ENCODE data around the gene PCCB. TPM values are rescaled to one million over a fixed set of nuclear protein-coding genes. Genes with fewer than 3 reads are reported as not detected.

PCCB gene
- total and polyA plus RNA-seq, 2 donors (not counting 1 experiment from before 2014, with no cell fraction given) = 12.1 to 15.5 TPM

- Histone ChIP-seq H3K4me3 (ENCODE audit: control extremely low read depth in 1 of 5, extremely low read depth in 1 of 5, insufficient read depth in 1 of 5, low read depth in 2 of 5, low read length in 4 of 5) (no peak overlapping the region), H3K79me2 (ENCODE audit: control insufficient read depth, insufficient read depth, low read length) (no peaks in the 10 kb centered on the region), H3K4me1 (ENCODE audit: control insufficient read depth in 2 of 2, insufficient read depth in 2 of 2, low read length in 2 of 2) (no peaks in the 10 kb centered on the region), H4K20me1 (ENCODE audit: control insufficient read depth, insufficient read depth, low read length, poor library complexity, severe bottlenecking) (no peaks in the 10 kb centered on the region), H2AFZ (ENCODE audit: insufficient read depth, low read depth, low read length, poor library complexity, severe bottlenecking) (no peak overlapping the region), H3K27me3 (replicated peaks in 1 of 4; ENCODE audit: control extremely low read depth in 1 of 4, control insufficient read depth in 3 of 4, insufficient read depth in 4 of 4, low read length in 3 of 4) (no peaks in the 10 kb centered on the region), H3K27ac (ENCODE audit: low read length in 2 of 2) (no peak overlapping the region), H3K4me2 (replicated peaks; ENCODE audit: low read depth, low read length, poor library complexity, severe bottlenecking) (no peak overlapping the region), H3K9me3 (ENCODE audit: control extremely low read depth in 1 of 3, control insufficient read depth in 2 of 3, insufficient read depth in 1 of 3, low read length in 2 of 3) (no peaks in the 10 kb centered on the region), H3K36me3 (replicated peaks in 1 of 2; ENCODE audit: control extremely low read depth in 1 of 2, control insufficient read depth in 1 of 2, extremely low read depth in 1 of 2, insufficient read depth in 2 of 2, low read length in 1 of 2) (peaks cover 2 to 40% of the 10 kb centered on the region in 2 experiments), H3K9ac (ENCODE audit: low read length) (no peak overlapping the region)
- no peak overlapping the region for H3K4me3 Mint-ChIP-seq
- no peak for TF ChIP-seq EZH2 (IDR thresholded peaks at IDR 0.05; ENCODE audit: borderline replicate concordance, insufficient read depth, low read depth, low read length, poor library complexity, severe bottlenecking)
- TF ChIP-seq CTCF (IDR thresholded peaks at IDR 0.05) = no peak
- DNase-seq (no peak), ATAC-seq (ENCODE audit: low read depth) (no peak)
- no CpG with 5 or more reads among the region's 1 CpG for WGBS (ENCODE audit: insufficient coverage)
- intact Hi-C loops (cut with micrococcal nuclease) = no loop called here
- CTCF ChIA-PET = interaction anchor here (1.3 to 1.5 kb wide), 4 partner anchors 8 to 664 kb away, joined by 3 to 4 read pairs (median 4); partner anchors contain the start of gene STAG1
- no peaks in the 10 kb centered on the region for H3K4me1 Mint-ChIP-seq
- no peak overlapping the region for H3K27ac Mint-ChIP-seq
- POLR2A ChIA-PET = no interaction called here
- no peaks in the 10 kb centered on the region for H3K9me3 Mint-ChIP-seq (ENCODE audit: insufficient read depth)
- no peaks in the 10 kb centered on the region for H3K27me3 Mint-ChIP-seq
Measured at GRCh38 chr3:136350132-136350531, 100.0 kb downstream of the PCCB start.

- Histone ChIP-seq H2AFZ (ENCODE audit: insufficient read depth, low read depth, low read length, poor library complexity, severe bottlenecking) (no peak overlapping the region), H4K20me1 (ENCODE audit: control insufficient read depth, insufficient read depth, low read length, poor library complexity, severe bottlenecking) (no peaks in the 10 kb centered on the region), H3K36me3 (replicated peaks in 1 of 2; ENCODE audit: control extremely low read depth in 1 of 2, control insufficient read depth in 1 of 2, extremely low read depth in 1 of 2, insufficient read depth in 2 of 2, low read length in 1 of 2) (peaks cover 2 to 38% of the 10 kb centered on the region in 2 experiments), H3K9me3 (ENCODE audit: control extremely low read depth in 1 of 3, control insufficient read depth in 2 of 3, insufficient read depth in 1 of 3, low read length in 2 of 3) (no peaks in the 10 kb centered on the region), H3K27me3 (replicated peaks in 1 of 4; ENCODE audit: control extremely low read depth in 1 of 4, control insufficient read depth in 3 of 4, insufficient read depth in 4 of 4, low read length in 3 of 4) (no peaks in the 10 kb centered on the region), H3K27ac (ENCODE audit: low read length in 2 of 2) (no peak overlapping the region), H3K9ac (ENCODE audit: low read length) (no peak overlapping the region), H3K4me3 (ENCODE audit: control extremely low read depth in 1 of 5, extremely low read depth in 1 of 5, insufficient read depth in 1 of 5, low read depth in 2 of 5, low read length in 4 of 5) (no peak overlapping the region), H3K4me1 (ENCODE audit: control insufficient read depth in 2 of 2, insufficient read depth in 2 of 2, low read length in 2 of 2) (no peaks in the 10 kb centered on the region), H3K4me2 (replicated peaks; ENCODE audit: low read depth, low read length, poor library complexity, severe bottlenecking) (no peak overlapping the region), H3K79me2 (ENCODE audit: control insufficient read depth, insufficient read depth, low read length) (no peaks in the 10 kb centered on the region)
- POLR2A ChIA-PET = no interaction called here
- WGBS (ENCODE audit: insufficient coverage) = no CpG with 5 or more reads among the region's 2 CpGs
- ATAC-seq (ENCODE audit: low read depth) = no peak
- Mint-ChIP-seq H3K9me3 (ENCODE audit: insufficient read depth) (no peaks in the 10 kb centered on the region), H3K27ac (no peak overlapping the region), H3K4me1 (no peaks in the 10 kb centered on the region), H3K4me3 (no peak overlapping the region), H3K27me3 (no peaks in the 10 kb centered on the region)
- TF ChIP-seq EZH2 (IDR thresholded peaks at IDR 0.05; ENCODE audit: borderline replicate concordance, insufficient read depth, low read depth, low read length, poor library complexity, severe bottlenecking) = no peak
- TF ChIP-seq CTCF (IDR thresholded peaks at IDR 0.05) = no peak
- intact Hi-C loops (cut with micrococcal nuclease) = no loop called here
- DNase-seq = no peak
- CTCF ChIA-PET = interaction anchor here (0.7 to 1.5 kb wide), 4 partner anchors 9 to 663 kb away, joined by 3 to 4 read pairs (median 4); partner anchors contain the start of gene STAG1
Measured at GRCh38 chr3:136350557-136350956, 100.4 kb downstream of the PCCB start.

Data from B cell (primary cell).